Lower leg skin (tissue), 3 donors: ENCODE measurements around the gene GRM8.

ENCODE experiments used
- CTCF ChIP-seq, 3 donors: fragments of 450-650 bp; IDR thresholded peaks; one replicate each; pipeline ENCODE4 v1.5.1; 2016; ENCODE audit warnings: antibody characterized with exemption in 3 of 3, mild to moderate bottlenecking in 3 of 3, moderate library complexity in 2 of 3
- POLR2A ChIP-seq, 2 donors: fragments of 450-650 bp; IDR thresholded peaks; one replicate each; pipeline ENCODE4 v1.6.1; 2016 to 2017; ENCODE audit warnings: antibody characterized with exemption in 2 of 2, mild to moderate bottlenecking in 1 of 2, moderate library complexity in 1 of 2

GRCh38 chr7:127034186-127034806 is 218.4 kb downstream of the GRM8 start:
- TF ChIP-seq CTCF (IDR thresholded peaks at IDR 0.05) = no peak
- no peak for TF ChIP-seq POLR2A (IDR thresholded peaks at IDR 0.05)
